Hematopoietic multipotent progenitor cell treated with erythropoietin and hydrocortisone succinate and interleukin-3 and kit ligand, for 15 days (in vitro differentiated cells): ENCODE data around the gene ARHGAP32.
"Not testable (repeated sequence)": the region's sequence is repeated elsewhere in the genome, so short reads cannot be mapped to it uniquely, and the experiment has no call there.

ENCODE experiments used
- DNase-seq: peaks from one replicate; pipeline ENCODE4 v3.0.0-alpha.2; 2015; ENCODE audit warnings: low spot score

The ARHGAP32 gene

GRCh38 chr11:129202646-129203045 is 10.5 kb upstream of the ARHGAP32 start:
- DNase-seq, result no peak

DNA sequence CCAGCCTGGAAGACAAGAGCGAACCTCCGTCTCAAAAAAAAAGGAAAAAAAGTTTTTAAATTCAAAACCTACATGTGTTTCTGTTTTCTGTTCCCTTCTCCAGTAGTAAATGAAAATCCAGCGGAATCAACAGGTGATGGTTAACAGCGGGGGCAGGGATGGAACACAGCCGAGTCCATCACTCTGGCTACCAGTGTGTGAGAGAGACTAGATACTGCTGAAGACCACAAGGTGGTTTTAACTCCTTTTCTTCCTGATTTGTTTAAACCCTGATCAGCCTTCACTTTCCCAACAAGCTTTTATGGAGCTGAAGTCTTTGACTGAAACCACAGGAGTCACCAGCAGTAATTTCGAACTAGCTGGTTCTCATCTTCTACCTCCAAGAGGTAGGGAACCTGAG is 3.6 kb upstream of the ARHGAP32 start:
- DNase-seq, result no peak

DNA sequence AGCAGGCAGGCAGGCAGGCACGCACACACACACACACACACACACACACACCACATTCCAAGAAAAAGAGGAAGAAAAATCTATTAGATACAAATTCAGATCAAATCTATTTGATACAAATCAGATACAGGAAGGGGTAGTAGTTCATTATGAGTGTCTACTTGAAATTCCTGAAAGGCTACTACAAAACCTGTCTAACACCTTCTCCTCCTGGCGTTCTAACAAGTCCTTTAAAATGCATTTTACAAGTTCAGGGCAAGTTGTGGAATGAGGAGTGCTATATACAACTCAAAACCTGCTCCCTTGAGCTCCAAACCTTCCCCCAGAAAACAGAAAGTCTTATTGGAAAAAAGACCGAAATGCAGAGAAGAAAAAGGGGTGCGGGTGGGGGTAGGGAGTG is 476 bp downstream of the ARHGAP32 start:
- DNase-seq, result no peak

DNA sequence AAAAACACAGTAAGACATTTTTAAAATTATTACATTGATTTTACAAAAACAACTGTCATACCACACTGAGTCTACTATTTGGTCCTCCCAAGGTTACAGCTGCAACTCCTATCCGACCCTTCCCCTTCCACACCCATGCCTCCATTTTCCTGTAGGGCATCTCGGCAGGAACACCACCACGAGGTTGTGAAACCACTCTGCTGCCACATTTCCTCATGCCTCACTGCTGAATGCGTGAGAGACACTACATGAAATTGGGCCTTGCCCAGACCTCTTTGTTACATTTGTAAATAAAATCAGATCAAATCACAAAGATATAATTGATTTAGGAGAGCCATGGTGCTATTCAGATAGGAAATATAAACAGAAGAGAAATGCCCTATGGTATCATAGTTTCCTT is 2.0 kb downstream of the ARHGAP32 start:
- no peak for DNase-seq

DNA sequence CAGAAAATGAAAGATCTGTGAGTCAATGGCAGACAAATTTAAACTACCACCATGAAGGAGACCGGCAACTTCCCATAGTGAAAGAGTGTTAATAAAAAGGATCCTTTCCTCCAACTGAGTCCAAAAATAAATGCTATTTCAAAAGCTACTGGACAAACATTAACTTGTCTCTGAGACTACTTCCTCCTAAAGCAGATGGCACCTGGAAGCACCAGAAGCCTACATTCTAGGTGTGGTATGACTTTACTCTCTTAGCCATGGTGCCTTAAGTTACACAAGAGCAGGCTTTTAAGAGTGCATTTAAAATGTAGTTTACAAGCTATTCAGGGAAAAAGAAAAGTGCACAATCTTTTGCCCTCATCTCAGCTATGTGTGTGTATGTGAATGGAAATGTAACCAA is 2.5 kb downstream of the ARHGAP32 start:
- no peak for DNase-seq

DNA sequence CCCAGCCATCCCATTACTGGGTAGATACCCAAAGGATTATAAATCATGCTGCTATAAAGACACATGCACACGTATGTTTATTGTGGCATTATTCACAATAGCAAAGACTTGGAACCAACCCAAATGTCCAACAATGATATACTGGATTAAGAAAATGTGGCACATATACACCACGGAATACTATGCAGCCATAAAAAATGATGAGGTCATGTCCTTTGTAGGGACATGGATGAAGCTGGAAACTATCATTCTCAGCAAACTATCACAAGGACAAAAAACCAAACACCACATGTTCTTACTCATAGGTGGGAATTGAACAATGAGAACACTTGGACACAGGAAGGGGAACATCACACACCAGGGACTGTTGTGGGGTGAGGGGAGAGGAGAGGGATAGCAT is 7.0 kb downstream of the ARHGAP32 start:
- DNase-seq, result not testable (repeated sequence)

DNA sequence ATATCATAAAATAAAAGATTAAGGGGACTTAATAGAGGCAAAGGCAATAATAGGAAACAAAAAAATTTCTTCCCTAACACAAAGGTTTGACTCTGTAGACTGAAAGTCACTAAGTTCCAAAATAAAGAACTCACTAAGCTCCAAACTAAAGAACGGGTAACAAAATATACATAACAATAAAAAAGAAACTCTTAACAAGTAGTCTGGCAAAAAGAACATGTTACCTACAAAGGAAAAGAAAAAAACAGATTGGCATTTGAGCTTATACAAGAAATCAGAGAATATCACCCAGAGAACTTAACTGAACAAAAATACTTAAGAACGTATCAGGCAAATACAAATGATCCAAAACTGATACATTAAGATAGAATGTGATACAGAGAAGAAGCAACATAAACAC is 7.5 kb downstream of the ARHGAP32 start:
- no peak for DNase-seq

GRCh38 chr11:129167315-129167714 is 24.8 kb downstream of the ARHGAP32 start:
- DNase-seq, result no peak

DNA sequence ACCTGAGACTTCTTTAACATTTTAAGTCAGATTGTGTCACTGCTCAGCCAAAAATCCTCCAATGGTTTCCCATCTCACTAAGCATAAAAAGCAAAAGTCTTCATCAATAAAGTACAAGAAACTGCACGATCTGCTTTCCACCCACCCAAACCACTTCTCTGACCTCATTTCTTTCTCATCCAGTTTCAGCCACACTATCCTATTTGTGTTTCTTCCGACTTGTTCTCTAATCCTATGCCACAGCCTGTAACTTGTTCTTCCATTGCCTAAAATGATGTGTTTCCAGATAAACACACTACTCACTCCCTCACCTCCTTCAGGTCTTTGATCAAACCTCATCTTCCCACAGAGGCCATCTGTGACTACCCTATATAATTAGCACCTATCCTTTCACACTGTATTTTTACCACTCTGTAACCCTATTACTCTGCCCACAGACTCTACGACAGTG is 28.4 kb downstream of the ARHGAP32 start:
- no peak for DNase-seq

DNA sequence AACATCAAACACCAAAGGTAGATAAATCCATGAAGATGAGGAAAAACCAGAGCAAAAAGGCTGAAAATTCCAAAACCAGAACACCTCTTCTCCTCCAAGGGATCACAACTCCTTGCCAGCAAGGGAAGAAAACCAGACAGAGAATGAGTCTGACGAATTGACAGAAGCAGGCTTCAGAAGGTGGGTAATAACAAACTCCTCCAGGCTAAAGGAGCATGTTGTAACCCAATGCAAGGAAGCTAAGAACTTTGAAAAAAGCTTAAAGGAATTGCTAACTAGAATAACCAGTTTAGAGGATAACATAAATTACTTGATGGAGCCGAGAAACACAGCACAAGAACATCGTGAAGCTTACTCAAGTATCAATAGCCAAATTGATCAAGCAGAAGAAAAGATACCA is 35.0 kb downstream of the ARHGAP32 start:
- not testable (repeated sequence) for DNase-seq

DNA sequence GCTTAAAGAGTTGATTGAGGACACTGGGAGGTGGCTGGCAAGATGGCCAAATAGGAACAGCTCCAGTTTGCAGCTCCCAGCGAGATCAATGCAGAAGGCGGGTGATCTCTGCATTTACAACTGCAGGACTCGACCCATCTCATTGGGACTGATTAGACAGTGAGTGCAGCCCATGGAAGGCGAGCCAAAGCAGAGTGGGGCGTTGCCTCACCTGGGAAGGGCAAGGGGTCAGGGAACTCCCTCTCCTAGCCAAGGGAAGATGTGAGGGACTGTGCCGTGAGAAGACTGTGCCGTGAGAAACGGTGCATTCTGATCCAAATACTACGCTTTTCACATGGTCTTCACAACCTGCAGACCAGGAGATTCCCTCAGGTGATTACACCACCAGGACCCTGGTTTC is 36.4 kb downstream of the ARHGAP32 start:
- DNase-seq, result no peak

DNA sequence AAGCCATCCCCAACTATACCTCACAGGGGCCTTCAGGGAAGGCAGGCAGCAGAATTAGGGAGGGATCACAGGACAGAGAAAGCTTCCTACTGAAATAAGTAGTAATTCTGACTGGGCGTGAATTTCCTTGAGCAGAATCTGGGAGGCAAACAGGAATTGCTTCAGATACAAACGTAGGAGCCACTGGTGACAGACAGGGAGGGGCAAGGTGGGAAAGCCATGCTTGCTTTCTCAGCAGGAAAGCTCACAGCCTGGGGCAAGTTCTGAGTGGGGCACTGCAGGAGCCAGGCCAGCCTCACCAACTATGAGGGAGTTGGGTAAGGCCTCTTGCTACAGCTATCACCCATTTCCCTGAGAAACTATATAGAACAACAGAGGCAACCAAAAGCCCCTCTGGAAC is 43.6 kb downstream of the ARHGAP32 start:
- no peak for DNase-seq

DNA sequence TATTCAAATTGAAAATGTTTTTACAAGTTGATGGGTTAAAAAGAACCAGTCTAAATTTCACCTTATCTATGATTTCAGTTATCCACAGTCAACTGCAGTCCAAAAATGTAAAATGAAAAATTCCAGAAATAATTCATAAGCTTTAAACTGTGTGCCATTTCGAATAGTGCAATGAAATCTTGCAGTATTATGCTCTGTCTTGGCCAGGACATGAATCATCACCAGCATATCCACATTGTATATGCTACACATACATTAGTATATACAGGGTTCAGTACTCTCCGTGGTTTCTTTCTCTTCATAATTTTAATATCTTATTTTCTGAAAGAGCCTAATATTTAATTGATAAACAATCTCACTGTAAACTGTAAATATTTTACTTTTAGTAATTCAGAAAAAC is 45.9 kb downstream of the ARHGAP32 start:
- DNase-seq, result no peak

- DNase-seq, result no peak
Observed at GRCh38 chr11:129145276-129145675, 46.8 kb downstream of the ARHGAP32 start.

DNA sequence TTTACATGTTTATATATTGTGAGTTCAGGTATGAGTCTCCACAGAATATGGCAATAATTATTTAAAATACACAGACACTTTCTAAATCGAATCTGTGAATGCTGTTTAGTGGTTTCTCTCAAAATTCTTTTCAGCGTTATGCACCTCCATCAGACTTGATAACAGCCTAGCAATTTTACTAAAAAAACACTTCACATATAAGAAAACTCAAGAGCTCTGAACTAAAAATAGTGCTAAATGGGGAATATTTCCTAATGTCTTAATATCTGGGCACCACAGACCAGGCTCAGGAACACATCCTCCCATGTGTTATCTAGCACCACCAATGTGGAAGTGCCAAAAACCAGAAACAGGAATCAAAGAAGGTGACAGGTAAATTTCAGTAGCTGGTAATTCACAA is 47.9 kb downstream of the ARHGAP32 start:
- no peak for DNase-seq

- no peak for DNase-seq
Observed at GRCh38 chr11:129143335-129143734, 48.8 kb downstream of the ARHGAP32 start.

DNA sequence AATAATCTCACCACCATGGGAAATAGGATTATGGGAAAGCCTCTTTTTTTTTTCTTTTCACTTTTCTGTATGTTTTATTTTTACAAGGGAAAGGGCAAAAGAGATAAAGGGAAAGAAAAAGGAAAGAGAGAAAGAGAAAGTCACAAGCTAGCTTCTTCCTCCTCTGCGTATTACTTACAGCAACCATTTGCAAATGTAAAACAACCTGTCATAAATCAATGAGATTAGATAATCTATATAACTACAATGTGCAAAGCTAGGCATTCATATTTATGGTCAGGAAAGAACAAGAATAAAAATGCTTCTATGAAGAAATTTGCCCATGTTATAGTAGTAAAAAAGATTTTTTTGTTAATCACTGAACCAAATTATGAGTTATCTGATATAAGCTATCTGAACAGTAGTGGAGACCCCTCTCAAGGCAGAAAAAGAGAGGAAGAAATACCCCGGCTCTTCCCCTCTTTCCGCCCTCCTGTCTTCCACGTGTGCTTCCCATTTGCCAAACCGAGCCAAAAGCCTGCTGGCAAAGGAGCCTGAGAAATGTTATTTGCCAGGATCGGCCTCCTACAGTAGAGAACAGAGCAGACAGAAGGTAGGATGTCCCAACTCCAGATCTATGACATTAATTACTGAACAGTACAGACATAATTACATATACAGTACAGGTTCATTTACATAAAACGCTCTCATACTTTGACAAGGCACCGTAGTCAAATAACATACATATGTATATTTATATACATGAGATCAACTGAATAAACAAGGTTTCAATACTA is 50.2 kb downstream of the ARHGAP32 start:
- no peak for DNase-seq

GRCh38 chr11:129131316-129131715 is 60.8 kb downstream of the ARHGAP32 start:
- no peak for DNase-seq

- not testable (repeated sequence) for DNase-seq
Observed at GRCh38 chr11:129128881-129129620, 63.1 kb downstream of the ARHGAP32 start.

DNA sequence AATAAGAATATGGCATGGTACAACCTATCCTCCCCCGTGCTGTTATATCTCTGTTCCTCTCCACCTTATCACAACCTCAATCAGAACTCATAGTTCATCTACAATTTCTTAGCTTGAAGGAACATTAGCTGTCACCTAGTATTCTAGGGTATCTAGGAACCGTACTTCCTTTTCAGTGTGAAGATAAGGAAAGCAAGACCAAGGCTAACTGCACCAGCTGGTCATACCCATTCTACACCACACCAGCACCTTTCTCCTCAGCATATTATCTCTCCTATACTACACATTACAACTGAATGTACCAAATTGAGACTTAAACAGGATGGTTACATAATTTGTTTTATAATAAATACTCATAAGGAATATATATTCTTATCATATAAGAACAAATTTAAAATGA is 73.1 kb downstream of the ARHGAP32 start:
- no peak for DNase-seq

- peak; percentile 5 for DNase-seq
Observed at GRCh38 chr11:129117595-129118350, 74.4 kb downstream of the ARHGAP32 start.

GRCh38 chr11:129115652-129116586 is 76.2 kb downstream of the ARHGAP32 start:
- no peak for DNase-seq
